SKM-1 (cell line): ENCODE data around the gene SENP7.
"Not testable (repeated sequence)": the region's sequence is repeated elsewhere in the genome, so short reads cannot be mapped to it uniquely, and the experiment has no call there.

Source experiments
- DNase-seq: peaks from one replicate; lab custom pipeline; 2025; ENCODE audit not compliant: unreplicated experiment; lab: John Stamatoyannopoulos, UW

The SENP7 gene

GRCh38 chr3:101464235-101464634 lies 48.8 kb downstream of the SENP7 start:
- DNase-seq = no peak

DNA sequence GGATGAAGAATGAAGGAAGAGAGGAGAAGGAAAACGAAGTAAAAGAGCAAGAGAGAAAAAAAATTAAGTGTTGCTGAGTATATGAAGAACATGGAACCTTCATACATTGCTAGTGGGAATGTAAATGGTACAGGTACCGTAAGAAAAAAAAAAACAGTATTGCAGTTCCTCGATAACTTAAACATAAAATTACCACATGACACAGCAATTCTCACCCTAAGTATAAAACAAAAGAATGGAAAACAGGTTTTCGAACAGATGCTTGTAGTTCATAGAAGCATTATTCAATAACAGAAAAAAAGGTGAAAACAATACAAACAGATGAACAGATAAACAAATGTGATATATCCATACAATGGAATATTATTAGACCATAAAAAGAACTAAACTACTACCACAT lies 51.6 kb downstream of the SENP7 start:
- no peak for DNase-seq

- no peak for DNase-seq
Observed at GRCh38 chr3:101458387-101458786, 54.6 kb downstream of the SENP7 start.

DNA sequence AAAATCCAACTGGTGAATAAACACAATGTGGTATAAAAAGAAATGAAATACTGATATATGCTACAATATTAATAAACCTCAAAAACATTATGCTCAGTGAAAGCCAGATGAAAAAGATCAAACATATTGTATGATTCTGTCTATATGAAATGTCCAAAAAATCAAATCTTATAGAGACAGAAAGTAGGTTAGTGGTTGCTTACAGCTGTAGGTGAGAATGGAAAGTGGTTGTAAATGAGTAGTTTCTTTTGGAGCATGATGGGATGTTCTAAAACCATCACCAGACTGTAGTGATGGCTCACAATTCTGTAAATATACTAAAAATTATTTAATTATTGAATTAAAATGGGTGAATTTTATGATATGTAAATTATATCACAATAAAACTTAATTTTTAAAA lies 58.4 kb downstream of the SENP7 start:
- no peak for DNase-seq

GRCh38 chr3:101453961-101454360 lies 59.1 kb downstream of the SENP7 start:
- no peak for DNase-seq

GRCh38 chr3:101438641-101439040 lies 74.4 kb downstream of the SENP7 start:
- DNase-seq = not testable (repeated sequence)

DNA sequence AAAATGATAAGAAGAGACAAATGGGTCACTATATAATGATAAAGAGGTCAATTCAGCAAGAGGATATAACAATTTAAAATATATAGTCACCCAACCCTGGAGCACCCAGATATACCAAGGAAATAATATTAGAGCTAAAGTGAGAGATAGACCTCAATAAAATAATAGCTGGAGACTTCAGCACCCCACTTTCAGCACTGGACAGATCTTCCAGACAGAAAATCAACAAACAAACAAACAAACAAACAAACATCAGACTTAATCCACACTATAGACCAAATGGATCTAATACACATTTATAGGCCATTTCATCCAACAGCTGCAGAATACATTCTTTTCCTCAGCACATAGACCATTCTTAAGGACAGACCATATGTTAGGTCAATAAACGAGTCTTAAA lies 79.4 kb downstream of the SENP7 start:
- no peak for DNase-seq

DNA sequence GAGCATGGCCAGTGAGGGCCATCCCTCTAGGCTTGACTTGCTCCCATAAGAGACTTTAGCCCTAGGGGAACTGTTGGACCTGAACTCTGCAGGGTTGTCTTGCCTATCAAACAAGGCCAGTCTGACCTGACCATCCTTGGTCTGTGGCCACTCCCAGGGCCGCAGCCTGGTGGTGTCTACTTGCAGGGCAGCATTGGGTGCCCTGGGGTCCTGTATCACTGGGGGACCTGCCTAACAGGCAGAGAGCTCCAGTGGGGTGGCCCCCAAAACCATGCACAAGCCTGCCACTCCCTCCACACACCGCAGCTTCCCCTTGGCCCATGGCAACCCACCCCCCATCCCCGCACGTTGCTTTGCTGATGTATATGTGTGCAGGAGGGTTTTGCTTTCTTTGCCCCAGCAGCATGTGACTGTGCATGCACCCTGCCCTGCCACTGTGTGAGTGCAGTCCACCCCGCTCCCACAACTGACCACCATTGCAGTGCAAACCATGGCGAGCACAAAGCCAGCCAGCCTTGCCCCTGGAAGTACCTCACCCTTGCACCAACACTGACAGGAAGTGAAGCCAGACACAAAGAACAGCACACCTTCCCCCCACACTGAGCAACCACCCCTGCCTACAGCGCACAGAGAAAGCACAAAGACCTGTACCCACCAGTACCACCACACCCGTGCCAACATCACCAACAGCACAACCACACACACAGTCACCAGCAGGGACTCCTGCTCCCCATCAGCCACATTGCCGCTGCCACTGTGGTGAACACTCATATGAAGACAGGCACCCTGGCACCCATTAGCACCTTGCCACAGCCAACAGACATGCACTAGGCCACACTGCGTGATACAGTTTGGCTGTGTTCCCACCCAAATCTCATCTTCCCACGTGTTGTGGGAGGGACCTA lies 88.8 kb downstream of the SENP7 start:
- DNase-seq = no peak

DNA sequence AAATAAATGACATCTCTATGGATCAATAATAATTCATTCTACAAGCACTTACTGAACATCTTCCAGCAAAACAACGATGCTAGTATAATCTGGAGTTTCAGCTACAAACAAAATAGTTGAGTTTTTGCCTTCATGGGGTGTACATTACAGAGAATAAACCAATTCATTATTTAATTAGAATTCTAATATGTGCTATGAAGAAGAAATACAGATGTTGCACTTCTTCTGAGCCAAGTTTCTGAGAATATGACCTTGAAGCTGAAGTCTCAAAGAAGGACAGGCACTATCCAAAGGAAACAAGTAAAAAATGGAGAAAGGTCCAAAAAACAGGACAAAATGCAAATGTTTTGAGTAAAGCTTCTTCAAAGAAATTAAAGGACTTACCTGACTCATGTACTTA lies 94.2 kb downstream of the SENP7 start:
- no peak for DNase-seq

DNA sequence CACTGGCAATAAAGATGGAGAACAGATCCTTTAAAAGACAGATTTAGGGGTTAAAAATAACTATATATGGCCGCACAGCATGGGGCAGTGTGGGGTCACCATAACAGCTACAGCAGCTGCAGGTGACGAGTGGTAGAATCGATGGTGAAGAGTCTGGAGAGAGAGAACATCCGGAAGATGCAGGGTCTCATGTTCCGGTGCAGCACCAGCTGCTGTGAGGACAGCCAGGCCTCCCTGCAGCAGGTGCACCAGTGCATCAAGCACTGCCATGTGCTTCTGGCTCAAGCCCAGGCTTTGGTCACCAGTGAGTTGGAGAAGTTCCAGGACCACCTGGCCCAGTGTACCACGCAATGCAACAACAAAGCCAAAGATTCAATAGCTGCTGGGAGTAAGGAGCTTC lies 98.9 kb downstream of the SENP7 start:
- DNase-seq = no peak

DNA sequence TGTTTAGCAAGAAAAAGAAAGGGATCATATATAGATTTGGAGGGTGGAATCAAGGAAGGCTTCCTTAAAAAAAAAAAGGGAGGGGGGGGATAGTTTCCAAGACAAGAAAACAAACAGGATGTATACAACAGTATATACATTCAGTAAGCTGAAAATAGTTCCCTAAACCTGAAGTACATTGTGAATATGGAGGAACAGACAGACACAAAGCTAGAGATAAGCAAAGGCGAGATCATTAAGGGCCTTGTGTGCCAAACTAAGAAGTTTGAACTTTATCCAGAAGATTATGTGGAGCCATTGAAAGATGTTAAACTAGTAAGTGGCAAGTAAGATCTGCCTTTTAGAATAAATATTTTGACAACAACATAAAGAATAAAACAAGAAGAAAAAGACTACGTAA lies 99.4 kb downstream of the SENP7 start:
- DNase-seq = no peak

GRCh38 chr3:101391413-101391950 lies 121.5 kb downstream of the SENP7 start:
- no peak for DNase-seq

DNA sequence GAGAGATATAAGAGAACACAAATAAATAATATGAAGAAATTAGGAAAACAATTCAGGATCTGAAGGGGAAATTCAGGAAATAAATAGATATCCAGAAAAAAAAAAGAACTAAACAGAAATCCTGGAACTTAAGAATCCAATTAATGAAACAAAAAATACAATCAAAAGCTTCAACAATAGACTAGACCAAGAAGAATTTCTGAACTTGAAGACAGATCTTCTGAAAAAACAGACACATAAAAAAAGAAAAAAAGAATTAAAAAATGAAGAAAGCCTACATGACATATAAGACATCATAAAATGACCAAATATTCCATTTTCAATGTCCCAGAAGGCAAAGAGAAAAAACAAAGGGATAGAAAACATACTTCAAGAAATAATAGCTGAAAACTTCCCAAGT lies 124.3 kb downstream of the SENP7 start:
- DNase-seq = no peak

GRCh38 chr3:101387351-101387750 lies 125.7 kb downstream of the SENP7 start:
- DNase-seq = no peak

DNA sequence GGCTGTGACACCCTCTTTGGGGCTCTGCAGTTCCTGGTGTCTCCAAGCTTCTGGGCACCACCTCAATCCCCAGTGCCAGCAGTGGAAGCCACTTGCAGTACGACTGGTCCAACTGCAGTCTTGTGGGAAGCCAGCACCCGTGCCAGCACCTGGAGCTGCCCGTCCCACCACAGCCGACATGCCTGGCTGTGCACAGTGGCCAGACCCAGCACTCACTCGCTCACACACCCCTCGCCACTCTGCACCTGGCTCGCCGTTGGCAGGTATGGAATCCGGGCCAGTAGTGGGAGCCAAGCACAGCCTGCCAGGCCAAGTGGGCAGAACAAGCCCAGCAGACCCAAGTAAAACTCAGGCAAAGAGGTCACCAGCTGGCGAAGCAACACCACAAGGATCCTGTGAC lies 128.6 kb downstream of the SENP7 start:
- no peak for DNase-seq

DNA sequence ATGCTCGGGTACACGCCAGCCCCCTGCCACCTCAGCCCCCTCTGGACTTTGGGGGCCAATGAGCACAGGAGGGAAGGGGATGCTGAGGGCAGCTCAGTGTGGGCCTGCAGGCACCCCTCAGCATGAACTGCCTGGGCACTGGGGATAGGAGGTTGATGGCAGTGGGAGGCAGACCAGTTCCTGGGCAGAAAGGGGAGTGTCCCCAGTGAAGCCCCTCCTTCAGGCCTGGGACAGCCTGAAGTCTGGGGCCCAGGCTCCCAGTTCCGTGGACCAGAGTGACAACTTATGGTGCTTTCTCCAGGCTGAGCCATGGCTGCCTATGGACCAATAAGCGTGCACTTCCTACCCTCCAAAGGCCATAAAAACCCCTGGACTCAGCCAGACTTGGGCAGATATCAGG lies 129.4 kb downstream of the SENP7 start:
- no peak for DNase-seq

GRCh38 chr3:101383156-101383575 lies 129.8 kb downstream of the SENP7 start:
- no peak for DNase-seq

DNA sequence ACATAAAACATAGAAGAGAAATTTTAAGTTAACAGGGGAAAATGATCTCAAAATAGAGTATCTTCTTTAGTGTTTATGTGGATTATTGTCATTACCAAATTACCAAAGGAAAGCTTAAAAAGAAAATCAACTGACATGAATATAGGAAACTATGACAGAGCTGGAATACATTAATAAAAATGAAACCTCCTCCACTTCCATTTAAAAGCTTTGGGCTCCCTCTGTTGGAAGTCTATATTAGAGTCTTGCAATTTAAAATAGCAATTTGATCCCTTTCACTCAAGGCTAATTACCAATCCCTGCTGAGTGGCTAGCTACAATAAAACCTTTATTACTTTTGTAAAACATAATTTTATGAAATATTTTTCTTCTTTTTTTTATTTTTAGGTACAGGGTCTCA lies 131.2 kb downstream of the SENP7 start:
- DNase-seq = no peak

- DNase-seq = no peak
Observed at GRCh38 chr3:101379658-101380376, 133.2 kb downstream of the SENP7 start.

- no peak for DNase-seq
Observed at GRCh38 chr3:101377796-101378195, 135.2 kb downstream of the SENP7 start.

GRCh38 chr3:101377209-101377608 lies 135.8 kb downstream of the SENP7 start:
- DNase-seq = no peak

DNA sequence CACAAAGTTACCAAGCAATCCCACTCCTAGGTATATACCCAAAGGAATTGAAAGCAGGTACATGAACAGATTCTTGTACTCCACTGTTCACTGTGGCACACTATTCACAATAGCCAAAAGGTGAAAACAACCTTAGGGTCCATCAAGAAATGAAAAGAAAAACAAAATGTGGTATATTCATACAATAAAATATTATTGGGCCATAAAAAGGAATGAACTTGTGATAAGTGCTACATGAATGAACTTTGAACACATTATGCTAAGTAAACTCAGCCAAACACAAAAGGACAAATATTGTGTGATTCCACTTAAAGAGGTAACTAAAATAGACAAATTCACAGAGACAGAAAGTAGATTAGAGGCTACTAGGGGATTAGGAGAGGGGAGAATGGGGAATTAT lies 137.4 kb downstream of the SENP7 start:
- no peak for DNase-seq
